Measurements from ENCODE around the gene MTRFR.

Gene MTRFR

DNA sequence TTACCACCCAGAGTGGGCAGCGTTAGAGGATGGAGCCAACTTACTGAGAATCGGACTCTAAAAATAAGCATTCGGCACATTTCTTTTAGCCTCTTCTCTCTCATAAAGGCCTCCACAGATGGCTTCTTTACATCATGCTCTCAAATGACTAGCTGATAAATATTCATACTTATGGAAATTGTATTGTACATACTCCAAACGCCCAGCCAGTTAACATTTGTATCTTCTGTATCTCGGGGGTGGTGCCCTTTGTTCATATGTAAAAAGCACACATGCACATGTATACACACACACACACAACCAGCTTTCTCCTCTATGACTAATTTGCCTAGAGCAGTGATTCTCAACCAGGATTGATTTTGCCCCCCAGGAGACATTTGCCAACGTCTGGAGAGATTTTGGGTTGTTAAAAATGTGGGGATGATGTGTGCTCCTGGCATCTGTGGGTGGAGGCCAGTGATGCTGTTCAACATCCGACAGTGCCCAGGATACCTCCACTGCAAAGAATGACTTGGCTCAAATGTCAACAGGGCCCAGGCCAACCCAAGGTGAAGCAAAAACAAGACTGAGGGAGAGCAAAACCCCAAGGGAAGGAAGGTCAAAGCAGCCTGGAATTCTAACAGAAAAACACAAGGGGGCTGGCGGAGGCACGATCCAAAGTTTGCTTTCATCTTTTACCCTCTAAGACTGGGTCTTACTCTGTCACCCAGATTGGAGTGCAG, 53.6 kb downstream of the MTRFR start:
- H3K36me3 ChIP-seq (replicated peaks; ENCODE audit: low read depth, low read length): peaks cover 24% of the 10 kb centered on the region
- no peak overlapping the region for H3K4me2 ChIP-seq (ENCODE audit: low read length)
- no peak for TF ChIP-seq EZH2phosphoT487 (IDR thresholded peaks at IDR 0.05; ENCODE audit: low read depth)
- TF ChIP-seq, protein P1, sequence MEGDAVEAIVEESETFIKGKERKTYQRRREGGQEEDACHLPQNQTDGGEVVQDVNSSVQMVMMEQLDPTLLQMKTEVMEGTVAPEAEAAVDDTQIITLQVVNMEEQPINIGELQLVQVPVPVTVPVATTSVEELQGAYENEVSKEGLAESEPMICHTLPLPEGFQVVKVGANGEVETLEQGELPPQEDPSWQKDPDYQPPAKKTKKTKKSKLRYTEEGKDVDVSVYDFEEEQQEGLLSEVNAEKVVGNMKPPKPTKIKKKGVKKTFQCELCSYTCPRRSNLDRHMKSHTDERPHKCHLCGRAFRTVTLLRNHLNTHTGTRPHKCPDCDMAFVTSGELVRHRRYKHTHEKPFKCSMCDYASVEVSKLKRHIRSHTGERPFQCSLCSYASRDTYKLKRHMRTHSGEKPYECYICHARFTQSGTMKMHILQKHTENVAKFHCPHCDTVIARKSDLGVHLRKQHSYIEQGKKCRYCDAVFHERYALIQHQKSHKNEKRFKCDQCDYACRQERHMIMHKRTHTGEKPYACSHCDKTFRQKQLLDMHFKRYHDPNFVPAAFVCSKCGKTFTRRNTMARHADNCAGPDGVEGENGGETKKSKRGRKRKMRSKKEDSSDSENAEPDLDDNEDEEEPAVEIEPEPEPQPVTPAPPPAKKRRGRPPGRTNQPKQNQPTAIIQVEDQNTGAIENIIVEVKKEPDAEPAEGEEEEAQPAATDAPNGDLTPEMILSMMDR (IDR thresholded peaks at IDR 0.05; ENCODE audit: low read depth, low read length): no peak
- H2AFZ ChIP-seq (ENCODE audit: low read depth, low read length): no peak overlapping the region
- no peak overlapping the region for H3K9ac ChIP-seq (ENCODE audit: low read length)
- no peaks in the 10 kb centered on the region for H3K4me1 ChIP-seq (ENCODE audit: low read length)
- H3K27ac ChIP-seq (ENCODE audit: low read length): no peak overlapping the region
- H3K9me3 ChIP-seq (ENCODE audit: insufficient read depth, low read length): no peaks in the 10 kb centered on the region
- no peaks in the 10 kb centered on the region for H4K20me1 ChIP-seq (ENCODE audit: insufficient read depth, low read length)
- no peaks in the 10 kb centered on the region for H3K27me3 ChIP-seq (ENCODE audit: low read depth, low read length)
- no peak overlapping the region for H3K4me3 ChIP-seq (ENCODE audit: low read length)
- H3K79me2 ChIP-seq (ENCODE audit: low read length): no peaks in the 10 kb centered on the region

DNA sequence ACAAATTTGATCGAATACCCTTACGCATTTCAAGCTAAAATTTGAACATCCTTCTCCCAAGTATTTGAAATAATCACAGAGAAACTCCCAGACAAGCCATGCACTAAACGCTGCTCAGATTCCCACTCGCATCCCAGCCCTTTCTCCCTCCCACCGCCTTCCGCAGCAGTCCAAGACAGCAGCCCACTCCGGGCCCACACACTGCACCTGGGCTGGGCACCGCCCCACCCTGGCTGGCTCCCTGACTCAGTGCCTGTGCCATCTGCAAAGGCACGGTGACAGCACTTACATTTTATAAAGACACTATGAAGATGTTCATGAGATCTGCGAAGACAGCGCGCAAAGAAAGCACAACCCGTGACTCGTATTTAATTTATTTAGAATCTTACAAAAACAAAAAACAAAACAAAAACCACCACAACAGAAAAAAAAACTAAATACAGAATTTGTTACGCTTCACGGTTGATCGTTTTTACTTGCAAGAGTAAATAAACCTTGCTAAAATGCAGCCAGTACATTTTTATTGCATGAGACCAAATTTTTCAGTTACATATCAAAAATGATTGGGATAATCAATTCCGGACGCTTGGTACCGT, 55.6 kb downstream of the MTRFR start:
- no peaks in the 10 kb centered on the region for H3K27me3 ChIP-seq (ENCODE audit: low read depth, low read length)
- H4K20me1 ChIP-seq (ENCODE audit: insufficient read depth, low read length): no peaks in the 10 kb centered on the region
- no peaks in the 10 kb centered on the region for H3K4me1 ChIP-seq (ENCODE audit: low read length)
- TF ChIP-seq EZH2phosphoT487 (IDR thresholded peaks at IDR 0.05; ENCODE audit: low read depth): no peak
- TF ChIP-seq, protein P1 (IDR thresholded peaks at IDR 0.05; ENCODE audit: low read depth, low read length): no peak
- H3K4me2 ChIP-seq (ENCODE audit: low read length): no peak overlapping the region
- H2AFZ ChIP-seq (ENCODE audit: low read depth, low read length): no peak overlapping the region
- no peaks in the 10 kb centered on the region for H3K79me2 ChIP-seq (ENCODE audit: low read length)
- peaks cover 44% of the 10 kb centered on the region for H3K36me3 ChIP-seq (replicated peaks; ENCODE audit: low read depth, low read length)
- no peak overlapping the region for H3K4me3 ChIP-seq (ENCODE audit: low read length)
- no peak overlapping the region for H3K9ac ChIP-seq (ENCODE audit: low read length)
- no peak overlapping the region for H3K27ac ChIP-seq (ENCODE audit: low read length)
- H3K9me3 ChIP-seq (ENCODE audit: insufficient read depth, low read length): no peaks in the 10 kb centered on the region

DNA sequence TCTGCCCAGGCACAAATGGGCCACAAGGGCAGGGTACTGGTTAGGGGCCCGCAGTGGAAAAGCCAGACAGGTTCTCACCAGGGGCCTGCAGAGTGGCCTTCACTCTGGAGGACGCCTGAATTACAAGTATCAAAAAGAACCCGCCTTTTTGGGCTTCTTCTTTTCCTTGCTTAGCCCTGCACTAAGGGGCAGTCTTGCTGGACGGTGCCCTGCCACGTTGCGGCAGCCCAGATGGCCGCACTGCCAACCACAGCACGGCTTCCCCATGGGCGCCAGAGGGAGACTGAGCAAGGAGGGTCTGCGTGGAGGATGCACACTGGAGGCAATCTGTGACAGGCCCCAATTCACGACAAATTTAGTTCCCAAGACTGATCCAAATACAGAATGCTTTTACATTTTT, 56.7 kb downstream of the MTRFR start:
- H4K20me1 ChIP-seq (ENCODE audit: insufficient read depth, low read length): no peaks in the 10 kb centered on the region
- peaks cover 50% of the 10 kb centered on the region for H3K36me3 ChIP-seq (replicated peaks; ENCODE audit: low read depth, low read length)
- no peaks in the 10 kb centered on the region for H3K9me3 ChIP-seq (ENCODE audit: insufficient read depth, low read length)
- no peaks in the 10 kb centered on the region for H3K27me3 ChIP-seq (ENCODE audit: low read depth, low read length)
- no peaks in the 10 kb centered on the region for H3K4me1 ChIP-seq (ENCODE audit: low read length)
- H3K27ac ChIP-seq (ENCODE audit: low read length): no peak overlapping the region
- no peaks in the 10 kb centered on the region for H3K79me2 ChIP-seq (ENCODE audit: low read length)
- no peak overlapping the region for H3K4me3 ChIP-seq (ENCODE audit: low read length)
- H2AFZ ChIP-seq (ENCODE audit: low read depth, low read length): no peak overlapping the region
- no peak overlapping the region for H3K9ac ChIP-seq (ENCODE audit: low read length)
- no peak for TF ChIP-seq EZH2phosphoT487 (IDR thresholded peaks at IDR 0.05; ENCODE audit: low read depth)
- H3K4me2 ChIP-seq (ENCODE audit: low read length): no peak overlapping the region

DNA sequence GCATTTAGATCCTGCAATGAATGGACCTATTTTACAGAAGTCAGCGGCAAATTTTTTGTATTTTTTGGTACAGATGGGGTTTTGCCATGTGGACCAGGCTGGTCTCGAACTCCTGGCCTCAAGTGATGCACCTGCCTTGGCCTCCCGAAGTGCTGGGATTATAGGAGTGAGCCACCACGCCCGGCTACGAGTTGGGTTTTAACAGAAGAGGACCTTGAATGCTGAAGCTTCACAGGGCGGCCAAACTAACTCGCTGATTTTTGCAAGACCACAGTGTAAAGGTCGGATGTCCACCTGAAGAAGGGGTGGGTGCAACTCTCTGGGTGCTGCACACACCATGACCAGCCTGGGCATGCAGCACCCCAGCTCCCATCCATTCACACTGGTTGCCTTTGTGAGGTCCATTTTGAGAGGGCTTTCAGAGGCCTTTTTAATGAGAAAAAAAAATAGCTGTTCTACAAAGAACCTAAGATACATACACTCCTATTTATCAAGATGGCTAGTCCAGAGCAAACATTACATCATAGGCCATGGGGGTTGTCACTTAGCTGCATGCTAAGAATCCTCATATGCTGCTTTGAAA, 60.0 kb downstream of the MTRFR start:
- Histone ChIP-seq H3K36me3 (replicated peaks; ENCODE audit: low read depth, low read length) (peaks cover 69% of the 10 kb centered on the region), H3K4me2 (ENCODE audit: low read length) (no peak overlapping the region), H2AFZ (ENCODE audit: low read depth, low read length) (no peak overlapping the region), H3K9ac (ENCODE audit: low read length) (no peak overlapping the region), H3K79me2 (ENCODE audit: low read length) (peaks cover 2% of the 10 kb centered on the region; the same call in 1 of the 2 replicates), H3K4me1 (ENCODE audit: low read length) (no peaks in the 10 kb centered on the region), H3K27ac (ENCODE audit: low read length) (no peak overlapping the region), H3K27me3 (ENCODE audit: low read depth, low read length) (no peaks in the 10 kb centered on the region), H4K20me1 (ENCODE audit: insufficient read depth, low read length) (no peaks in the 10 kb centered on the region), H3K9me3 (ENCODE audit: insufficient read depth, low read length) (no peaks in the 10 kb centered on the region), H3K4me3 (ENCODE audit: low read length) (no peak overlapping the region)
- TF ChIP-seq, protein P1 (IDR thresholded peaks at IDR 0.05; ENCODE audit: low read depth, low read length): no peak
- TF ChIP-seq EZH2phosphoT487 (IDR thresholded peaks at IDR 0.05; ENCODE audit: low read depth): no peak
